Limb (tissue), 2 donors: ENCODE results near the gene SLC30A3.
"Not testable (repeated sequence)": the region's sequence is repeated elsewhere in the genome, so short reads cannot be mapped to it uniquely, and the experiment has no call there.

Experiments used
- DNase-seq, 2 donors: peaks; one replicate each; pipeline ENCODE4 v3.0.0-alpha.2; 2016; ENCODE audit errors: extremely low spot score in 2 of 2

SLC30A3 gene

GRCh38 chr2:27288610-27289009 is 25.8 kb upstream of the SLC30A3 start:
- DNase-seq, result no peak

GRCh38 chr2:27285481-27285880 is 22.6 kb upstream of the SLC30A3 start:
- DNase-seq, result no peak

GRCh38 chr2:27284996-27285395 is 22.1 kb upstream of the SLC30A3 start:
- no peak for DNase-seq

GRCh38 chr2:27282892-27283291 is 20.0 kb upstream of the SLC30A3 start:
- no peak for DNase-seq

- DNase-seq, result no peak
Observed at GRCh38 chr2:27281855-27282559, 19.2 kb upstream of the SLC30A3 start, which contains the start of gene TRIM54. TRIM54 (plus strand) TSS chr2:27282429; CDS start chr2:27282732, 303 bp downstream.

- DNase-seq, result no peak
Observed at GRCh38 chr2:27281442-27281841, 18.6 kb upstream of the SLC30A3 start.

- DNase-seq, result no peak
Observed at GRCh38 chr2:27280826-27281225, 18.0 kb upstream of the SLC30A3 start.

- no peak for DNase-seq
Observed at GRCh38 chr2:27278010-27278409, 15.2 kb upstream of the SLC30A3 start.

- no peak for DNase-seq
Observed at GRCh38 chr2:27275211-27276150, 12.6 kb upstream of the SLC30A3 start, which contains the start of gene DNAJC5G. DNAJC5G (plus strand) TSS chr2:27275433; CDS start chr2:27276729, 1,296 bp downstream.

- DNase-seq, result not testable (repeated sequence)
Observed at GRCh38 chr2:27272537-27273522, 10.0 kb upstream of the SLC30A3 start.

GRCh38 chr2:27271631-27272340 is 8.9 kb upstream of the SLC30A3 start:
- no peak for DNase-seq

GRCh38 chr2:27270670-27271069 is 7.8 kb upstream of the SLC30A3 start:
- no peak for DNase-seq

GRCh38 chr2:27270131-27270530 is 7.3 kb upstream of the SLC30A3 start:
- no peak for DNase-seq

- not testable (repeated sequence) for DNase-seq
Observed at GRCh38 chr2:27268296-27268695, 5.4 kb upstream of the SLC30A3 start.

GRCh38 chr2:27265536-27265870 is 2.7 kb upstream of the SLC30A3 start:
- DNase-seq, result no peak

- DNase-seq, result peak; percentile 48 to 79
Observed at GRCh38 chr2:27264753-27265535, 2.1 kb upstream of the SLC30A3 start.

GRCh38 chr2:27264253-27264752 is 1.5 kb upstream of the SLC30A3 start:
- no peak for DNase-seq

GRCh38 chr2:27263287-27264252 is 723 bp upstream of the SLC30A3 start:
- DNase-seq, result no peak
